Activated T-helper 17 cell treated with anti-CD3 and anti-CD28 coated beads, Interleukin-2, amount 50 U/mL, for 72 hours (primary cell): Measurements from ENCODE around the gene CERS1. TPM values are rescaled to one million over a fixed set of nuclear protein-coding genes. Genes with fewer than 3 reads are reported as not detected.

Source experiments
- ATAC-seq: fragments of 150-1000 bp; cut with Tn5 transposase; replicated peaks from 2 replicates; pipeline ENCODE4 v1.10.0; 2021; ENCODE audit warnings: mild to moderate bottlenecking, moderate library complexity
- H3K27ac Mint-ChIP-seq: one replicate; pipeline ENCODE4 v1.8.0; 2022; ENCODE audit warnings: mixed read lengths
- H3K27me3 Mint-ChIP-seq: one replicate; pipeline ENCODE4 v1.8.0; 2022; ENCODE audit warnings: mixed read lengths
- H3K36me3 Mint-ChIP-seq: one replicate; pipeline ENCODE4 v1.8.0; 2022; ENCODE audit warnings: low read depth, mild to moderate bottlenecking, mixed read lengths
- H3K4me1 Mint-ChIP-seq: one replicate; pipeline ENCODE4 v1.8.0; 2022; ENCODE audit warnings: mixed read lengths
- H3K4me3 Mint-ChIP-seq: one replicate; pipeline ENCODE4 v1.8.0; 2022; ENCODE audit warnings: mild to moderate bottlenecking, mixed read lengths
- H3K9me3 Mint-ChIP-seq: one replicate; pipeline ENCODE4 v1.8.0; 2022; ENCODE audit warnings: mixed read lengths
- total RNA-seq, 2 donors: library from RNA; stranded (reverse); gene quantifications; one replicate each; pipeline ENCODE4 v1.2.3, GENCODE V29; 2022

The CERS1 gene
- total RNA-seq, result not detected

GRCh38 chr19:18895824-18896341, at the start of gene CERS1:
Gene CERS1, minus strand, starts transcription at chr19:18896158. Its CDS starts 86 bp downstream, at chr19:18896072.
- H3K4me1 Mint-ChIP-seq, result peaks cover 6% of the 10 kb centered on the region
- peaks cover 13% of the 10 kb centered on the region for H3K27me3 Mint-ChIP-seq
- peaks cover 23% of the 10 kb centered on the region for H3K36me3 Mint-ChIP-seq
- H3K9me3 Mint-ChIP-seq, result no peaks in the 10 kb centered on the region
- peak within 1 kb of the TSS; percentile 54 for H3K4me3 Mint-ChIP-seq
- no peak within 1 kb of the TSS for H3K27ac Mint-ChIP-seq
- ATAC-seq, result no peak

- no peaks in the 10 kb centered on the region for H3K36me3 Mint-ChIP-seq
- H3K27ac Mint-ChIP-seq, result no peak overlapping the region
- no peaks in the 10 kb centered on the region for H3K27me3 Mint-ChIP-seq
- no peak for ATAC-seq
- no peaks in the 10 kb centered on the region for H3K9me3 Mint-ChIP-seq
- no peak overlapping the region for H3K4me3 Mint-ChIP-seq
- H3K4me1 Mint-ChIP-seq, result no peaks in the 10 kb centered on the region
These were observed 49.3 kb upstream of the CERS1 start for GRCh38 chr19:18945297-18945696.

- Mint-ChIP-seq H3K27me3 (peaks cover 4% of the 10 kb centered on the region), H3K4me3 (no peak overlapping the region), H3K4me1 (peaks cover 4% of the 10 kb centered on the region), H3K27ac (no peak overlapping the region), H3K36me3 (no peaks in the 10 kb centered on the region), H3K9me3 (no peaks in the 10 kb centered on the region)
- no peak for ATAC-seq
These were observed 47.5 kb upstream of the CERS1 start for GRCh38 chr19:18943465-18943864.

GRCh38 chr19:18942692-18943091, 46.7 kb upstream of the CERS1 start:
- peaks cover 4% of the 10 kb centered on the region for H3K4me1 Mint-ChIP-seq
- H3K36me3 Mint-ChIP-seq, result no peaks in the 10 kb centered on the region
- H3K9me3 Mint-ChIP-seq, result no peaks in the 10 kb centered on the region
- ATAC-seq, result no peak
- peak overlapping the region; percentile 33 for H3K27ac Mint-ChIP-seq
- H3K27me3 Mint-ChIP-seq, result peaks cover 4% of the 10 kb centered on the region
- peak overlapping the region; percentile 44 for H3K4me3 Mint-ChIP-seq

GRCh38 chr19:18941628-18942354, 45.8 kb upstream of the CERS1 start:
- peak overlapping the region; percentile 44 for H3K4me3 Mint-ChIP-seq
- H3K36me3 Mint-ChIP-seq, result no peaks in the 10 kb centered on the region
- no peaks in the 10 kb centered on the region for H3K9me3 Mint-ChIP-seq
- H3K4me1 Mint-ChIP-seq, result peaks cover 4% of the 10 kb centered on the region
- peaks cover 4% of the 10 kb centered on the region for H3K27me3 Mint-ChIP-seq
- no peak for ATAC-seq
- peak overlapping the region; percentile 33 for H3K27ac Mint-ChIP-seq

GRCh38 chr19:18940769-18941627, 45.0 kb upstream of the CERS1 start, which contains the start of gene HOMER3:
Gene HOMER3, minus strand, starts transcription at chr19:18941217. Its CDS starts 2,235 bp downstream, at chr19:18938982.
- peak; percentile 92 for ATAC-seq
- Mint-ChIP-seq H3K4me3 (peak within 1 kb of the TSS; percentile 66), H3K9me3 (no peaks in the 10 kb centered on the region), H3K27me3 (peaks cover 4% of the 10 kb centered on the region), H3K27ac (no peak within 1 kb of the TSS), H3K4me1 (peaks cover 4% of the 10 kb centered on the region), H3K36me3 (no peaks in the 10 kb centered on the region)

GRCh38 chr19:18939922-18940768, 44.2 kb upstream of the CERS1 start:
- H3K9me3 Mint-ChIP-seq, result no peaks in the 10 kb centered on the region
- peaks cover 4% of the 10 kb centered on the region for H3K27me3 Mint-ChIP-seq
- H3K4me3 Mint-ChIP-seq, result peak overlapping the region; percentile 66
- no peaks in the 10 kb centered on the region for H3K36me3 Mint-ChIP-seq
- ATAC-seq, result peak; percentile 50
- no peak overlapping the region for H3K27ac Mint-ChIP-seq
- H3K4me1 Mint-ChIP-seq, result peaks cover 4% of the 10 kb centered on the region

GRCh38 chr19:18939163-18939562, 43.2 kb upstream of the CERS1 start:
- Mint-ChIP-seq H3K27ac (no peak overlapping the region), H3K36me3 (no peaks in the 10 kb centered on the region), H3K4me3 (peak overlapping the region; percentile 66), H3K4me1 (peaks cover 4% of the 10 kb centered on the region), H3K9me3 (no peaks in the 10 kb centered on the region), H3K27me3 (peaks cover 5% of the 10 kb centered on the region)
- ATAC-seq, result no peak

GRCh38 chr19:18933297-18933696, 37.3 kb upstream of the CERS1 start:
- Mint-ChIP-seq H3K27ac (no peak overlapping the region), H3K4me3 (peak overlapping the region; percentile 34), H3K9me3 (no peaks in the 10 kb centered on the region), H3K27me3 (peaks cover 5% of the 10 kb centered on the region), H3K36me3 (no peaks in the 10 kb centered on the region), H3K4me1 (peaks cover 4% of the 10 kb centered on the region)
- ATAC-seq, result no peak

- Mint-ChIP-seq H3K9me3 (no peaks in the 10 kb centered on the region), H3K4me1 (peaks cover 4% of the 10 kb centered on the region), H3K36me3 (peaks cover 6% of the 10 kb centered on the region), H3K27ac (no peak overlapping the region), H3K4me3 (peak overlapping the region; percentile 71), H3K27me3 (peaks cover 5% of the 10 kb centered on the region)
- ATAC-seq, result peak; percentile 96
These were observed 36.4 kb upstream of the CERS1 start for GRCh38 chr19:18932216-18932841.

- no peak overlapping the region for H3K4me3 Mint-ChIP-seq
- ATAC-seq, result no peak
- peaks cover 5% of the 10 kb centered on the region for H3K27me3 Mint-ChIP-seq
- H3K36me3 Mint-ChIP-seq, result peaks cover 14% of the 10 kb centered on the region
- H3K27ac Mint-ChIP-seq, result no peak overlapping the region
- H3K4me1 Mint-ChIP-seq, result peaks cover 4% of the 10 kb centered on the region
- no peaks in the 10 kb centered on the region for H3K9me3 Mint-ChIP-seq
These were observed 35.6 kb upstream of the CERS1 start for GRCh38 chr19:18931316-18932162.

GRCh38 chr19:18929311-18929710, 33.4 kb upstream of the CERS1 start:
- Mint-ChIP-seq H3K9me3 (no peaks in the 10 kb centered on the region), H3K4me1 (peaks cover 4% of the 10 kb centered on the region), H3K4me3 (no peak overlapping the region), H3K27ac (no peak overlapping the region), H3K36me3 (peaks cover 34% of the 10 kb centered on the region), H3K27me3 (peaks cover 5% of the 10 kb centered on the region)
- ATAC-seq, result no peak
